ENCODE results near the gene BEGAIN. TPM values are rescaled to one million over a fixed set of nuclear protein-coding genes. Genes with fewer than 3 reads are reported as not detected.

The BEGAIN gene
- total RNA-seq, 1 experiment from 2014 or later, result 7.0 TPM

DNA sequence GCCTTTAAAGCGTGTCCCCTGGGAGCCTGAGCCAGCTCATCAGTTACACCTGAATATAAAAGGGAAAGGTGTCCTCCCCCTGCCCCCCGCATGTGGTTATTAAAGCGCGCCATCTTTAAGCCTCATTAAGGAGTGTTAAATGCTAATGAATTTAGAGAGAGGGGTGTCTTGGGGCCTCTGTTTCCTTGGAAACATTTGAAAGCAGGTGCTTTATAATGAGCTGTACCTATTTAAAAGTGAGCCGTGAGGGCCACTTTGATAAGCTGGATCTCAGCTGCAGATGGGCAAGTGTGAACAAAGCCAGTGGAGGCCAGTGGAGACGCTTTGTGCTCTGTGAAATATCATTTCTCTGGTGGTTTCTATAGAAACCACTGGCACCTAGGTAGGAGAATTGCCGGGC is 84.0 kb downstream of the BEGAIN start:
- Mint-ChIP-seq H3K27me3 (ENCODE audit: insufficient read depth, unreplicated experiment) (no peaks in the 10 kb centered on the region), H3K4me3 (ENCODE audit: unreplicated experiment) (no peak overlapping the region), H3K27ac (ENCODE audit: low read depth, unreplicated experiment) (no peak overlapping the region), H3K9me3 (ENCODE audit: unreplicated experiment) (peaks cover 17% of the 10 kb centered on the region), H3K4me1 (ENCODE audit: insufficient read depth, unreplicated experiment) (no peaks in the 10 kb centered on the region), H3K36me3 (ENCODE audit: insufficient read depth, unreplicated experiment) (no peaks in the 10 kb centered on the region)
- TF ChIP-seq, protein P1, sequence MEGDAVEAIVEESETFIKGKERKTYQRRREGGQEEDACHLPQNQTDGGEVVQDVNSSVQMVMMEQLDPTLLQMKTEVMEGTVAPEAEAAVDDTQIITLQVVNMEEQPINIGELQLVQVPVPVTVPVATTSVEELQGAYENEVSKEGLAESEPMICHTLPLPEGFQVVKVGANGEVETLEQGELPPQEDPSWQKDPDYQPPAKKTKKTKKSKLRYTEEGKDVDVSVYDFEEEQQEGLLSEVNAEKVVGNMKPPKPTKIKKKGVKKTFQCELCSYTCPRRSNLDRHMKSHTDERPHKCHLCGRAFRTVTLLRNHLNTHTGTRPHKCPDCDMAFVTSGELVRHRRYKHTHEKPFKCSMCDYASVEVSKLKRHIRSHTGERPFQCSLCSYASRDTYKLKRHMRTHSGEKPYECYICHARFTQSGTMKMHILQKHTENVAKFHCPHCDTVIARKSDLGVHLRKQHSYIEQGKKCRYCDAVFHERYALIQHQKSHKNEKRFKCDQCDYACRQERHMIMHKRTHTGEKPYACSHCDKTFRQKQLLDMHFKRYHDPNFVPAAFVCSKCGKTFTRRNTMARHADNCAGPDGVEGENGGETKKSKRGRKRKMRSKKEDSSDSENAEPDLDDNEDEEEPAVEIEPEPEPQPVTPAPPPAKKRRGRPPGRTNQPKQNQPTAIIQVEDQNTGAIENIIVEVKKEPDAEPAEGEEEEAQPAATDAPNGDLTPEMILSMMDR (IDR thresholded peaks at IDR 0.05; ENCODE audit: unreplicated experiment), result no peak
- ChIA-PET POLR2A (no interaction called here), CTCF (interaction anchor here (0.6 to 0.7 kb wide), 3 partner anchors 12 to 1168 kb away, joined by 3 read pairs; no protein-coding TSS in a partner anchor)
- no peak for DNase-seq (ENCODE audit: unreplicated experiment)
- intact Hi-C loops (cut with micrococcal nuclease), result no loop called here
- no TSS peak for BruUV-seq (replicated peaks)

DNA sequence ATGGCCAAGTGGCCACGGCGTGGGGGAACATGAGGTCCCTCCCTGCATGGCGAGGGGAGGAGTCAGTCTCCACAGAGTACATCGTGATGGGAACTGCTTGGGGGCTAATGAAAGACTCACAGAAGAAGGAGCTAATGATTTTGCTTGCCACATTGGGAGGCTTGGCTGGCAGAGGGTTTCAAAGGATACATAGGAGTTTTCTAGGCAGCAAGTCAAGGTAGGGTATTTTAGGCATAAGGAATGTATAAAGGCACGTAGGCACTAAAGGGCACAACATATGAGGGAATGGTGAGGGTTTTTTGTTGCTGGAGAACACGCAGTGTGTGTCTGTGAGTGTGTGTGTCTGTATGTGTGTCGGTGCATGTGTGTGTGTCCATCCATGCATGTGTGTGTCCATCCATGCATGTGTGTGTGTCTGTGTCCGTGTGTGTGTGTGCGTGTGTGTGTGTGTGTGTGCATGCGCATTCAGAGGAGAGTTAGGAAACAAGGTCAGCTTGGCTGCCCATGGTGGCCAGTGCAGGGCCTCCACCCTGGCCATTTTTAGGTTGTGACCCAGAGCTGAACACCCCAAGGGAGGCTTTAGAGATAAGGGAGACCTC is 84.5 kb downstream of the BEGAIN start:
- intact Hi-C loops (cut with micrococcal nuclease), result no loop called here
- TF ChIP-seq, protein P1 (IDR thresholded peaks at IDR 0.05; ENCODE audit: unreplicated experiment), result no peak
- ChIA-PET POLR2A (no interaction called here), CTCF (interaction anchor here (0.6 kb wide), 1 partner anchor 12 kb away, joined by 3 read pairs; no protein-coding TSS in a partner anchor)
- H3K36me3 Mint-ChIP-seq (ENCODE audit: insufficient read depth, unreplicated experiment), result no peaks in the 10 kb centered on the region
- DNase-seq (ENCODE audit: unreplicated experiment), result no peak
- H3K9me3 Mint-ChIP-seq (ENCODE audit: unreplicated experiment), result peaks cover 17% of the 10 kb centered on the region
- H3K27ac Mint-ChIP-seq (ENCODE audit: low read depth, unreplicated experiment), result no peak overlapping the region
- no peaks in the 10 kb centered on the region for H3K27me3 Mint-ChIP-seq (ENCODE audit: insufficient read depth, unreplicated experiment)
- no TSS peak for BruUV-seq (replicated peaks)
- H3K4me1 Mint-ChIP-seq (ENCODE audit: insufficient read depth, unreplicated experiment), result no peaks in the 10 kb centered on the region
- H3K4me3 Mint-ChIP-seq (ENCODE audit: unreplicated experiment), result no peak overlapping the region

DNA sequence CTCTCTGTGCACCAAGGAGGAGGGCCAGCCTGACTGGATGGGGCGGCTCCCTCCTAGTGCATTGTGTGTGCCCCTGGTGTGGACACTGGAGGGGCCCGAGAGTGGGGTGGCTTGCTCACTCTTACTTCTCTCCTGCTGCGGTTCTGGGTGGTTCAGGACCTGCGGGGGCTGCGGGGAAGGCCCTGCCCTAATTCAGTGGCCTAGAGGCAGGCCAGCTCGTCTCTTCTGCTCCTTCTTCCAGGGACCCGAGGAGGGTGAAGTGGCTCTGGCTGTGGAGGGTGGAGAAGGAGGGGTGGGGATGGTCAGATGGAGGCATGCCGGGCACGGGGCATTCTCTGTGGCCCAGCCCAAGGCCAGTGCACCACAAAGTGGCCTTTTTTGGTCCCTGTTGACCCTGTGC is 87.1 kb downstream of the BEGAIN start:
- Mint-ChIP-seq H3K36me3 (ENCODE audit: insufficient read depth, unreplicated experiment) (no peaks in the 10 kb centered on the region), H3K4me3 (ENCODE audit: unreplicated experiment) (no peak overlapping the region), H3K4me1 (ENCODE audit: insufficient read depth, unreplicated experiment) (no peaks in the 10 kb centered on the region), H3K27ac (ENCODE audit: low read depth, unreplicated experiment) (no peak overlapping the region), H3K27me3 (ENCODE audit: insufficient read depth, unreplicated experiment) (no peaks in the 10 kb centered on the region), H3K9me3 (ENCODE audit: unreplicated experiment) (peaks cover 12% of the 10 kb centered on the region)
- TF ChIP-seq, protein P1 (IDR thresholded peaks at IDR 0.05; ENCODE audit: unreplicated experiment), result no peak
- no TSS peak for BruUV-seq (replicated peaks)
- CTCF ChIA-PET, result no interaction called here
- POLR2A ChIA-PET, result no interaction called here
- intact Hi-C loops (cut with micrococcal nuclease), result no loop called here
- DNase-seq (ENCODE audit: unreplicated experiment), result no peak

DNA sequence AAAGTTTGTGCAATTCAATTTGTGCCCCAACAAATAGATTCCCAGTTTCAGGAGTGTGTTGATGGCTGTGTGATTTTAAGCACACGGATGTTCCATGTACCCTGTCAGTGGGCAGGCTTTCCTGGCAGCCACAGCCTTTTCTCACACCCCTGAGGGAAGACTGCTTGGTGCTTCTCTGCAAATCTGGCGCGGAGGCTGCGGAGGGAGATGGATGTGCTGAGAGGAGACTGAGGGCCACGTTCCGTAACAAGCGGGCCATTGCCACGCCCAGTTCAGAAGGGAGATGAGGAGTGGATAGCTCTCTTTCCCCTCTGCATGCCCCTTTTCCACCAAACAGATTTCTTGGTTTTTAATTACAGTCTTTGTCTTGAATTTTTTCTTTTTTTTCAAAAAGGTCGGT is 89.1 kb downstream of the BEGAIN start:
- DNase-seq (ENCODE audit: unreplicated experiment), result no peak
- no peaks in the 10 kb centered on the region for H3K27me3 Mint-ChIP-seq (ENCODE audit: insufficient read depth, unreplicated experiment)
- ChIA-PET CTCF (interaction anchor here (0.5 to 0.6 kb wide), 2 partner anchors 965 to 1131 kb away, joined by 3 read pairs; no protein-coding TSS in a partner anchor), POLR2A (no interaction called here)
- no TSS peak for BruUV-seq (replicated peaks)
- intact Hi-C loops (cut with micrococcal nuclease), result no loop called here
- H3K36me3 Mint-ChIP-seq (ENCODE audit: insufficient read depth, unreplicated experiment), result peaks cover 3% of the 10 kb centered on the region
- H3K9me3 Mint-ChIP-seq (ENCODE audit: unreplicated experiment), result no peaks in the 10 kb centered on the region
- no peak overlapping the region for H3K4me3 Mint-ChIP-seq (ENCODE audit: unreplicated experiment)
- TF ChIP-seq, protein P1 (IDR thresholded peaks at IDR 0.05; ENCODE audit: unreplicated experiment), result no peak
- H3K4me1 Mint-ChIP-seq (ENCODE audit: insufficient read depth, unreplicated experiment), result no peaks in the 10 kb centered on the region
- H3K27ac Mint-ChIP-seq (ENCODE audit: low read depth, unreplicated experiment), result no peak overlapping the region
